ENCODE measurements around the gene LSM2.

DNA sequence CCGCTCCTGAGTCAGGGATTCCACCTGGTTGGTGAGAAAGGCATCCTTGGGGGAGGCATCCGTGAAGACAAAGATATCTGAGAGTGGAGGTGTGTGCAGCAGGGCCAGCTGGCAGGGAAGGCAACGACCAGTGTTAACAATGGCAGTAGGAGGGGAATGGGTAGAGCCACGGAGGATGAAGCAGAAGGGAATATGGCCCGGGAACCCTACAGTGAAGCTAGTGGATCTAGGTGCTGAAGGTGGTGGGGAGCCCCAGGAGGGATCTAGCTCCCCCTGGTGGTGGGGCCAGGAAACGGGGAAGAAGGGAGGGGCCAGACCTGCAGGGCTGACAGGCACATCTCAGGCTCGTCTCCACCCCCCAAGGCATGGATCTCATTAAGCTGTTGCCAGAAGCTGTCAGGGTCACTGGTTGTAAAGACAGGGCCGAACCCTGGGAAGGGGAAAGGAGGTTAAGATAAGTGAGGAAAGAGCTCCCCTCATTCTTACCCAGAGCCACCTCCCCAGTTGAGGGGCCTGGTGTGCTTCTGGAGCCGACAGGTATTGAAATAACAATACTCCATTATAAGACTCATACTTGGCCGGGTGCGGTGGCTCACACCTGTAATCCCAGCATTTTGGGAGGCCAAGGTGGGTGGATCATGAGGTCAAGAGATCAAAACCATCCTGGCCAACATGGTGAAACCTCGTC lies 36.9 kb downstream of the LSM2 start:
- TF ChIP-seq, protein P1, sequence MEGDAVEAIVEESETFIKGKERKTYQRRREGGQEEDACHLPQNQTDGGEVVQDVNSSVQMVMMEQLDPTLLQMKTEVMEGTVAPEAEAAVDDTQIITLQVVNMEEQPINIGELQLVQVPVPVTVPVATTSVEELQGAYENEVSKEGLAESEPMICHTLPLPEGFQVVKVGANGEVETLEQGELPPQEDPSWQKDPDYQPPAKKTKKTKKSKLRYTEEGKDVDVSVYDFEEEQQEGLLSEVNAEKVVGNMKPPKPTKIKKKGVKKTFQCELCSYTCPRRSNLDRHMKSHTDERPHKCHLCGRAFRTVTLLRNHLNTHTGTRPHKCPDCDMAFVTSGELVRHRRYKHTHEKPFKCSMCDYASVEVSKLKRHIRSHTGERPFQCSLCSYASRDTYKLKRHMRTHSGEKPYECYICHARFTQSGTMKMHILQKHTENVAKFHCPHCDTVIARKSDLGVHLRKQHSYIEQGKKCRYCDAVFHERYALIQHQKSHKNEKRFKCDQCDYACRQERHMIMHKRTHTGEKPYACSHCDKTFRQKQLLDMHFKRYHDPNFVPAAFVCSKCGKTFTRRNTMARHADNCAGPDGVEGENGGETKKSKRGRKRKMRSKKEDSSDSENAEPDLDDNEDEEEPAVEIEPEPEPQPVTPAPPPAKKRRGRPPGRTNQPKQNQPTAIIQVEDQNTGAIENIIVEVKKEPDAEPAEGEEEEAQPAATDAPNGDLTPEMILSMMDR (IDR thresholded peaks at IDR 0.05; ENCODE audit: low read depth, low read length) = peak; percentile 72
- no peak for TF ChIP-seq EZH2phosphoT487 (IDR thresholded peaks at IDR 0.05; ENCODE audit: low read depth)
